Ishikawa (cell line): ENCODE data around the gene CACNA1F.

ENCODE experiments used
- CREB1 ChIP-seq: IDR thresholded peaks from 2 replicates; pipeline ENCODE4 v1.6.1; 2012; ENCODE audit warnings: low read depth
- EP300 ChIP-seq: IDR thresholded peaks from 2 replicates; pipeline ENCODE4 v1.6.1; 2012; ENCODE audit warnings: borderline replicate concordance
- FOXM1 ChIP-seq: IDR thresholded peaks from 2 replicates; pipeline ENCODE4 v1.6.1; 2012; ENCODE audit warnings: low read depth, borderline replicate concordance
- RAD21 ChIP-seq: IDR thresholded peaks from 2 replicates; pipeline ENCODE4 v1.6.1; 2012; ENCODE audit warnings: low read depth
- TAF1 ChIP-seq: IDR thresholded peaks from 2 replicates; pipeline ENCODE4 v1.6.1; 2012; ENCODE audit warnings: low read depth, mild to moderate bottlenecking
- YY1 ChIP-seq: IDR thresholded peaks from 2 replicates; pipeline ENCODE4 v1.6.1; 2012; ENCODE audit warnings: low read depth

DNA sequence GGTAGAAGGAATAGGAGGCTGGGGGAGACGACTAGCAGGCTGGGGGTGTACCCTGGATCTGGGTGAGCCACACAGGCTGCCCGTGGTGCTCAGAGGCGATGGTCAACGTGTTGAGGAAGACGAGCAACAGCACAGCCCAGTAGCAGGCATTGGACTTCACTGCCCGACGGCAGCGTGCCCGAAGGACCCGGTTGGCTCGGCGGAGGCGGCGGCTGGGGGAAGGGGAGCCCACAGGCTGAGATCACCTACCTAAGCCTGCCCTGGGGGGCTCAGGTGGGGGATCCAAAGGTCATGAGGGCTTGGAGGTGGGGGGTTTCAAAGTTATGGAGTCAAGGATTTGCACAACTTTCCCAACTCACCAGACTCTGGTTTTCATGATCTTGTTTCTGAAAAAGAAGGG, 7.3 kb downstream of the CACNA1F start:
- TF ChIP-seq EP300 (no peak), TAF1 (no peak), RAD21 (no peak), CREB1 (no peak), YY1 (no peak), FOXM1 (no peak)
